ELR (cell line): ENCODE results near the gene SND1.
A peak's percentile ranks its signal among the peaks of the same experiment; 100 is the strongest.

Experiments
- DNase-seq: peaks from one replicate; pipeline ENCODE4 v3.0.0-alpha.2; 2015; ENCODE audit warnings: low read depth

SND1 gene

DNA sequence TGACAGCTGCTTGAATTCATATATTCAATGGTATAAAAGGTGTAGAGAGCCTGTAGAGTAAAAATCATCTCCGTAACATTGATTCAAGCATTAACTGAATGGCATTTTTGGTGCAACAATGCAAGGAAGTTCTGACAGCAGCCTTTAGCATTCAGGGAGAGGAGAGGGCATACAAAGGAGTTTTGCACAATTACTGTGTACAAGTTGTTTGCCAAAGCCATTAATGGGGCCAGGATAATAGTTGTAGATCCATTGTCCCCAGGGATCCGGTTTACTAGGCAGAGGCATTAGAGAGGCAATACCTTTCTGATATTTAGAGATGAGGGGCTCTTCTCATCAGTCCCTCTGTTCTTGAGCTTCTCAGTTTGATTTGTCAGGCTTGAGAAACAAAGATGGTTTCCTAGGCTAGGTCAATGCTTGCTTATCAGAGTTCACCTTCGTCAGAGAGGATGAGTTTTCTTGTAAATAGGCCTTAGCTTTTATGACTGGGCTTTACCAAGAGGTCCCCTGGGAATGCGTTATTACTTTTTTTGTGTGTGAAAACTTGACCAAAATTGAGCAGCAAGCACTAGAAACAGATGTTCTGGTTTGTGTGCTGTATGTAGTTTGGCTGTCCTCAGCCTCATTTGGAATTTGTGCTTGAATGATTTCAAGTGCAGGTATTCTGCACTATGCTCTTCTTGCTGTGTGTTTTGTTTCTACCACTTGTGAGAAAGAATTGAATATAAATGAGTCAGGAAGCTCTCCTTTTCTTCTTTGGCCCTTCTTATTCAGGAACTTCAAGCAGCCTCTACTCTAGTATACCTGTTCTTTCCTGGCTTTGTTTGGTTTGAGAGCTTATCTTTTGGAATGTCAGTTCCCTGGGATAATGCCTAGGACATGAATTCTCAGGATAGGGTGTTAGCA, 32.0 kb downstream of the SND1 start:
- no peak for DNase-seq

DNA sequence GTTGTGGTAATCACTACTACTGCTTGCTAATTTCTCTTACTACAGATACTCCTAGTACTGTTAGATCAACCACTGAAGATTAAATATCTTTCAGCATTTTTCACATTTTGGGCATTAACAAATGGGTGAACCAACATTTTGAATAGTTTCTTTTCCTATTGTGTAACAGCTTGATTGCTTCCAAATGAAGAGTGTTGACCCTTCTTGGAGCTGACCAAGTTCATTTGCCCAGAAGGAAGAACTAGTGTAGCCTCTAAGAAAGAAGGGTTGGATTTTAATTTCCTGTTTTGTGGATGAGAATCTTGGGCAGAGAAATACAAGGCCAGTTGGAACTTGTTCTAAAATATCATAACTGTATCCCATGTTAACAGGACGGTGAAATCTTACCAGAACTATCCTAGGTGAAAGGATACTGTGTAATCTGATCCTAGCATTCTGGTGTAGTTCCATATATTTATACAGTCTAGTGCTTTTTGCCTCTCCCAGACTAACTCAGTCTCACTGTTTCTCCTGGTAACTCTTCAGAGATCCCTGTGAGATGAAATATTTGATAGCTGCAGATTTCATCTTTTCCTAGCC, 37.3 kb downstream of the SND1 start:
- no peak for DNase-seq

DNA sequence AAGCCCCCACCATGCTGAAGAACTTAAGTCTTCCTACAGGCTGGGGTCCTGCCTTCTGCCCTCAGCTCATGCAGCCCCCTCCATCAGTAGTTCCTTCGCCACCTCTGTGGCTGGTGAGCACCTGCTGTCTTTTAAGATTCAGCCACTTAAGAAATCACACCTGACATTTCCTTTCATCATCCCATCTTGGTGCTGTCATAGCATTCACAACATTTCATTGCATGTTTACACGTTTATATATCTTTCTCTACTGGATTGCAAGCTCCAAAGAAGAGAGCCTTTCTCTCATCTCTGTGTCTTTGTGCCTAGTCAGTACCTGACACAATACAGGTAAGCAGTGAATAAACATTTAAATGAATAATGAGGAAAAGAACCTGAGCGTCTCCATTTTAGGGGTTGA, 38.3 kb downstream of the SND1 start:
- no peak for DNase-seq

DNA sequence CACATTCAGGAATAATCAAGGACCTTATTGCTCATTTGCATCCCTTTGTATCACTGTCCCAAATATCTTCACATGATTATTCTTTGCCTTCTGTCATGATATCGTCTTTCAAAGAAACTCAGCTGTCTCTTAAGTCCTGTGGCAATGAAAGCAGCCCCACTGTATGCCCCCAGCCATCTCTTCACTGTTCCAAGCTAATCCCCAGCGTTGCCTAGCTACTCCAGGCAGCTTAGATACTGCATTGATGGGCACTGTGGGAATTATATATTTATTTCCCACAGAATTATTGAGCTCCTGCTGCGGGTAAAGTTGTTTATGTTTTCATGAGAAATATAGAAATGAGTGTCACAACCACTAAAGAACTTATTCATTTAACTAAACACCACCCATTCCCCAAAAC, 38.8 kb downstream of the SND1 start:
- DNase-seq = no peak

DNA sequence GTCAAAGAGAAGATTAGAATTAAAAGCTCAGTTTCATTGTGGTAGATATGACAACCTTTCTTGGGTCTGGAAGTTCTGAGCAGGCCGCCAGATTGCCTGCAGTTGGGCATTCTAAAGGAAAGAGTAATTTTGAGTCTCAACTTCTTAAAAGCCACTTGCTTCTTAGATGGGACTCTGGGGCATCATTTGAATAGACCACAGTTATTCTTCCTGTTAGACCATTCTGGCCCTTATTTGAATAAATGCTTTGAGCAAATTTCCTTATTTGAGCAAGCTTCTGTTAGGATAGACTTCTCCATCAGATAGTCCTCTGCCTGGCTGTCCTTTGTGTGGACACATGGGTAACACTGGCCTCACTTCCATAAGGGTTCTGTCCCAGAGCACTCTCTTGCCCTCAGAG, 40.2 kb downstream of the SND1 start:
- no peak for DNase-seq

DNA sequence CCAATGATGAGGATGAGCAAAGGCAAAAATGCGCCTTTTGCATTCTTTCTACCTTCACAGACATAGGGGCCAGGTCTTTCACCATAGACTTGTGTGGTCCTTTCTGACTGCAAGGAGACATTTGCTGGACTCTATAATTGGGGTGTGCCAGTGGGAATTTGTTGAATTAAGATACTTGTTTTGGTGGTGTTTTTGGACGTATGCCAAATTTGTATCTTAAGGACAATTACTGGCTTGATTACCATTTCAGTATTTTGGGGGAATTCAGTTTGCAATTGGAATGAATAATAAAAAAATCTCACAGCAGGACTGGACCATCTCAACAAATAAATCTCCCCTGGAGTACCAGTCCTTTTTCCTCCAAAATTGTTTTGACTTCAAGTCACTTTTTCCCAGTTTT, 47.9 kb downstream of the SND1 start:
- no peak for DNase-seq

DNA sequence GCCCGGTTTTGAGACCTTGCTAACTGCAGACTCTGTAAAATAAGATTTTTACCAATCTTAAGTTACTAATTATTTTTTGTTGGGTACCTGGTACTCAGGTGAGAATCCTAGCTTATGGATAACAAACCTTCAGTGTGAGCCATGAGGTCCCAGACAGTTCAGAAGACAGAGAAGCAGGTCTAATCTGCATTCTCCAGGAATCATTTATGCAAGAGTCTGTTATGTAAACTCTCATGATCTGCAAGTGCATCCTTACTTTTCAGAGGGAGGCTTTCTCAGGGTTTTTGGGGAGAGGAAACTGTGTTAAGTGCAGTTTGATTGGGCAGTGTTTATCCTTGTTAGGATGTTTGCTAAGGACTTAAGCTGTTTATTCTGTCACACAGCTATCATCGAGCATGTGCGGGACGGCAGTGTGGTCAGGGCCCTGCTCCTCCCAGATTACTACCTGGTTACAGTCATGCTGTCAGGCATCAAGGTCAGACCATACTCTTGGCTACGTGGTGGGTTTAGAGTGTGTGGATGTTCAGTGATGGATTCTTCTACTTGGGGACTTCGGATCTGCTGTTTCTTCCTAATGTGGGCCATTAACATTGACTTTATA, 50.2 kb downstream of the SND1 start:
- no peak for DNase-seq

DNA sequence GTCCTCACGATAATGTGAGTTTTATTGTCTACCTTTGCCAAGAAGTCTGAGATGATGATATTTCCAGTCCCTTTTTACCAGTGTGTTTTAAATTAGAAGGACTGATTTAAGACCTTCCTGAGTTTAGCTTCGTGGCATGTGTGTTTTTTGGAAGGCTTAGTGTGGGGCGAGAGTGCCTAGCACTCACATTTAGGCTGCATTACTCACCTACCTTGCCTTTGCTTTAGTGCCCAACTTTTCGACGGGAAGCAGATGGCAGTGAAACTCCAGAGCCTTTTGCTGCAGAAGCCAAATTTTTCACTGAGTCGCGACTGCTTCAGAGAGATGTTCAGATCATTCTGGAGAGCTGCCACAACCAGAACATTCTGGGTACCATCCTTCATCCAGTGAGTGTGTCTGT, 50.9 kb downstream of the SND1 start:
- no peak for DNase-seq

DNA sequence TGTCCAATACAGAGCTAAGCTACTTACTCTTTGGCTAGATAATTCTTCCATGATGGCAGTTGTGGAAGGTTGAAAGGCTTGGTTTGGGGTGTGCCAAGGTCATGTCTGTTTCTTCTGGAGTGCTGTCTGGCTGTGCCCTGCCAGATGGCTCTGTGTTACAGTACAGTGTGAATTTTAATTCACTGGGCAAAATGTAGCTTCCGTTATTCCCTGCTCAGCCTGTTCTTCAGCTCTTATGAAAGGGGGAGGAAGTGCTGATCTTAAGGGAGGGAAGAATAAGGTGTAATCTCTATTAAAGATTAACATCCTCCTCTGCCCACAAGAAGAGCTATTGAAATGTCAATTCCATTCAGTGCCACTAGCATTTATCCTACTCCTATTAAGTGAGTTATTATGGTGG, 52.2 kb downstream of the SND1 start:
- no peak for DNase-seq

DNA sequence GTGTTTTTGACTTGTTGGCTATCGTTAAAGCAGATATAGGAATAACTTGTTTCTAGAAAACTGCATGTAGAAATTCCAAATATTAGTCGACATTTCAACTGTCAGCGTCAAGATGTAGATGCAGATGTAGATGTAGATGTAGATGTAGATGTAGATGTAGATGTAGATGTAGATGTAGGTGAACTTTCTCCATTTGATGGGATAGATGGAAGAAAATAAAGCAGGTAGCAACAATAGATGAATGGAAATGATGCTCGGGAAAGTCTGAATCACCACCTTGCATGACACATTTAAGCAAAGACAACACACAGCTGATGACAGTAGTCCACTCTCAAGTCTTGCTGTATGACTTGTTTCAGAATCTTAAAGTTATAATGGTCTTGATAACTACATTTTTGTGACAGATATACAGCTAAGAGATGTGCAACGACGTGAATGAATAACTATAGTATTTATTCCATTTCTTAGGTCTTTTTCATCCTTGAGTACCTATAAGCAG, 53.5 kb downstream of the SND1 start:
- DNase-seq = peak; percentile 33

DNA sequence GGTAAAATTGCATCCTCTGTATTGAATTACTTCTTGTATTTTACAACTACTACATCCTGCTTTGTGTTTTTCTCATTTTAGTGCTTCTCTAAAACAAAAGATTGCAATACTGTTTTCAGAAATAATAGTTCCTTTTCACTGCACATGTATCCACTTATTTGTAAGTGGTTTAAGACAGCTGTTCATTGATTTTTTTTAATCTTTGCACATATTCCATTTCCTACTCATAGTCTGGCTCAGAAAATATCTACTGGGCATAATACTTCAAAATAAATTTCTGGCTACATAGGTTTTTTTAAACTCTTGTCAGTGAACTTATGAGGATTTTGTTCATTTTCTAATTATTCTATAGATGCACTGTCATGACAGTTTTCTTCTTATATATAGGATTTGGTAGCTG, 54.8 kb downstream of the SND1 start:
- DNase-seq = no peak

DNA sequence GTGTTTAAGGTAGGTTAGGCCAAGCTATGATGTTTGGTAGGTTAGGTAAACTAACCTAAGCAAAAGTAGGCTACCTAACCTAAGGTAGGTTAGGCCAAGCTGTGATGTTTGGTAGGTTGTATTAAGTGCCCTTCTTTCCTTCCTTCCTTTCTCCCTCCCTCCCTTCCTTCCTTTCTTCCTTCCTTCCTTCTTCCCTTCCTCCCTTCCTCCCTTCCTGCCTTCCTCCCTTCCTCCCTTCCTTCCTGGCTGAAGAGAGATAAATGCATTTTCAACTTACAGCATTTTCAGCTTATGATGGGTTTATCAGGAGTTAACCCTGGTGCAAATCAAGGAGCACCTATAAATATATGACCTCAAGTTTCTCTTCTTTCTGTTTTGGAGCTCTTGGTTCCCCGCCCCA, 56.2 kb downstream of the SND1 start:
- no peak for DNase-seq

DNA sequence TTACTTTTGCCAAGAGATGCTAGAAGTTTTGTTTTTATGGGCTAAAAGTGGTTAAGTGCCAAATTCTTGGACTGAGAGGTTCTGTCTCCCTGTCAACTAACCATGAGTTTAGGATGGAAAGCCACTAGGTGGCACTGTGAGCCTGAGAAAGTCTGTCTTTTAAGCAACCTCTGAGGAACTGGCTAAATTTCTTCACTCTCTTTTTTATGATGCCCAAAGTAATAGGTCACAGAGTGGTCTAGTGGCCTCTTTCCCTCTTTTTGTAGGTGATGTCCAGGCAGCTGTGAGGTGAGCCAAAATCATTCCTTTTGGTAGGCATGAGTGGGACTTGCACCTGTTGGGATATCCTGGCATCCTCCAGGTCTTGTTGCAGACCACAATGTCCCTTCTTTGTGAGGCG, 56.8 kb downstream of the SND1 start:
- DNase-seq = peak; percentile 85

DNA sequence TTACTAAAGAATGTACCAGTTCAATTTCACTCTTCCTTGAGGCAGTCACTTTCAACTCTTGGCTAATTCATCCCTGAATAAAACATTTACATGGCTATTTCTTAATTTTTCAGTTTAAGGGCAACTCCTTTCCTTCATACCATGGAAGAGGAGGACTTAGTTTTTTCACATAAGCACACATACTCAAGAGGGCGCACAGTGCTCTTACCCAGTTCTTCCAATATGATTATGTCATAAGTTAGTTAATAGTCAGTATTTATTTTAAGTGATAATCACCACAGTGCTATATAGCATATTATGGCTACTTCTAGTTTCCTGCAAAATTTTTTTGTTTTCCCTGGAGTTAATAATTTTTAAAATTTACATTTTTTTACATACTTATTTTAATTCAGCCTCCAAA, 58.6 kb downstream of the SND1 start:
- DNase-seq = no peak

DNA sequence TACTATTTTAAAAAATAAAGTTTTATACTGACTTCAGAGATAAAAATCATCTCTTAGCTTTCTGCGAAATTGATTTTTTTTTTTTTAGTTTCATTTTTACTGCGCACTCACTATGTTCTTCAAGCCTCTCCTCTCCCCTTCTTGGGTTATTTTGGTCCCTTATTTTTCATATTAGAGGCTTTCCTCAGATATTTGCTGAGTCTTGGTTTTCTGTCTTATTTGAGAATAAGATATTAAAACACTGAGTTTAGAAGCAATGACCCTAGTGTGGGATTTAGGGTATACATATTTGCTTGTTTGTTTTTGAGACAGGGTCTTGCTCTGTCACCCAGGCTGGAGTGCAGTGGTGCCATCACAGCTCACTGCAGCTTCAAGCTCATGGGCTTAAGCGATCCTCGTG, 59.9 kb downstream of the SND1 start:
- no peak for DNase-seq

DNA sequence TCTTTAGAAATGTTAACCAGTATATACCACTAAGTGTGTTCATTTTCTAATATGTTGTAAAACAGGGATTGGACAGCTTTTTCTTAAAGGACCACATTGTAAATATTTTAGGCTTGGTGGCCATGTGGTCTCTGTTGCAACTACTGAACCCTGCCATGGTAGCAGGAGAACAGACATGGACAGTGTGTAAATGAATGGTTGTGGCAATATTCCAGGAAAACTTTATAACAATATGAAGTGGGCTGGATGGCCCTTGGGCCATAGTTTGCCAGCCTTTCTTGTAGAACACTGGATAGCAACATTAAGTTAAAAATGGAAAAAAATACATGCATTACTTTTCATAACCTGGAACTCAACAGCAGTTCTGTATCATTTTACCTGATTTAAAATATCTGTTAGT, 61.0 kb downstream of the SND1 start:
- DNase-seq = no peak

DNA sequence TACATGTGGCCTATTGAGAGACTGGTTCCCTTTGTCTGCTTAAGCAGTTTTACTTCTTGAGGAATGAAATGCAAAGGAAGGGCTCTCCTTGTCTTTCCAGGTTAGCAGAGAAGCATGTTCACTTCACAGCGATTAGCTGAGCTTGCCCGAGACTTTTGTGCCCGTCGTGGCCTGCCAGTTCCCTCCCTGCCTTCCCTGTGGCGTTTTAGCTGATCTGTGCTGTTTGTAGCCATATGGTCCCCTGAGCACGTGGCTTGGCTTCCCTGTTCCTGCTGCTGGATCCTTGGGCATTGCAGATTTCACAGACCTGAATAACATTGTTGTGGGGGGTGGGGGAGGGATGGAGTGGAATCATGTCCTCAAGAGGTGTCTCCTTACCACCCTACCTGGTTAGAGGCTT, 61.8 kb downstream of the SND1 start:
- DNase-seq = no peak

DNA sequence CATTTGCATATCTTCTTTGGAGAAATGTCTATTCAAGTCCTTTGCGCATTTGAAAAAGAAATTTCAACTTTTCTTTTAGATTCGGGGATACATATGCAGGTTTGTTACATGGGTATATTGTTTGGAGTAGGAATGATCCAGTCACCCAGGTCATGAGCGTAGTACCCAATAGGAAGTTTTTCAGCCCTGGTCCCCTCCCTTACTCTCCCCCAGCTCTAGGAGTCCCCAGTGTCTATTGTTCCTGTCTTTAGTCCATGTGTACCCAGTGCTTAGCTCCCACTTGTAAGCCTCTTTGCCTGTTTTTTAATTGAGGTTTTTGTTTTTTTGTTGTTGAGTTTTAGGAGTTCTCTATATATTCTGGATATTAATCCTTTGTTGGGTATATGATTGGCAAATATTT, 63.3 kb downstream of the SND1 start:
- DNase-seq = no peak

DNA sequence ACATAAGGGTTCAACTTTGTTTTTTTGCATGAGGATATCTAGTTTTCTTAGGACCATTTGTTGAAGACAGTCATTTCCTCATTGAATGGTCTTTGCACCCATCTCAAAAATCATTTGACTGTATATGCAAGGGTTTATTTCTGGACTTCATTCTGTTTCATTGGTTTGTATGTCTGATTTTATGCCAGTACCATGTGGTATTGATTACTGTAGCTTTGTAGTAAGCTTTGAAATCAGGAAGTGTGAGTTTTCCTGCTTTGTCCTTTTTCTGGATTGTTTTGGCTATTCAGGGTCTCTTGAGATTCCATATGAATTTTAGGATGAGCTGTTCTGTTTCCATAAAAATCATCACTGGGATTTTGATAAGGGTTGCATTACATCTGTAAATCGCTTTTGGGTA, 63.9 kb downstream of the SND1 start:
- no peak for DNase-seq

DNA sequence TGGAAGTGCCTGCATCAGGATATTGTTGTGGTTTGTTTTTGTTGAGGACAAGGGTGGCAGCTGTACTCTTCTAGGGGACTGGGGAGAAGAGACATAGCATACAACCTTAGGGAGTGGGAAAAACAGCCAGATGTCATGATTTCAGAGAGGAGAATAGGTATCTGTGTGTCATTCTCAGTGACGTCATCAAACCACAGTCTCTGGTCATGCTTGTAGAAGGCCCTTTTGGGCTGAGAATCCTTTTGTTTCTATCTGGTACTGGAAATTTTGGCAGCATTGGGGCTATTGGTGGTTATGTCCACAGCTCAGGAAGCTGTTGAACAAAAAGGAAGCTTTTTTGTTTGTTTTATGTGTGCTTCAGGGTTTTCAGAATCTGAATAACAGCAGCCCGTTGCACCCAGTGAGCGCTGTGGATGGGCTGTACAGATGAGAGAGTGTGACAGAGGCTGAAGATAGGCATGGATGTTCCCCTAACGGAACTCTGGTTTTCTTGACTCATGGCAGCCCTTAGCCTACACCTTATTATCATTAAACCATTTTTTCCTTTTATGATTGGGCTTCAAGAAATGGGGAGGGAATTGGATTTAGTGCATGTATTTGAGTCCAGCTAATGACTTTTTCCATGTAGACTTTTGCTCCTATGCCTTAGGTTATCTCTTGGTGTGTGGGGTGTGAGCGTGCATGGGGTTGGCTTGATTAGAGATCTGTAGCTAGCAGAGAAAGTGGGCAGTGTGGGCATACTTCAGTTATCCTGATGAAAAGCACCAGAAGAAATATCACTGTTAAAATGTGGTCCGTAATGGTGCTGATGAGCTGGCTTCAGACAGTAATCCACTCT, 65.7 kb downstream of the SND1 start:
- peak; percentile 61 for DNase-seq

DNA sequence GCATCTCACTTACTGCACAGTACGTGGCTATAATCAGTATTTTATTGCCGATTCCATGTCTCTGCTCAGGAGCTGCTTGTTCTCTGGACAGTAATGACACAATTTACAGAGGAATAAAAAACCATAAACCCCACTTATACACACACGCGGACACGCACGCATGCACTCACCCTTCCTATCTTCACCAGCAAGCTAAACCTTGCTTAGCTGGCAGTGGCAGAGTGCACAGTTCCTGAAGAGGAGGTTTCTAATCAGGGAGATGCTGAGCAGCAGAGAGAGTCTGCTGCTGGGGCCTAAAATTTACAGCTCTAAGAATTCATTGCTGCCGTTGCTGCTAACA, 66.3 kb downstream of the SND1 start:
- no peak for DNase-seq

DNA sequence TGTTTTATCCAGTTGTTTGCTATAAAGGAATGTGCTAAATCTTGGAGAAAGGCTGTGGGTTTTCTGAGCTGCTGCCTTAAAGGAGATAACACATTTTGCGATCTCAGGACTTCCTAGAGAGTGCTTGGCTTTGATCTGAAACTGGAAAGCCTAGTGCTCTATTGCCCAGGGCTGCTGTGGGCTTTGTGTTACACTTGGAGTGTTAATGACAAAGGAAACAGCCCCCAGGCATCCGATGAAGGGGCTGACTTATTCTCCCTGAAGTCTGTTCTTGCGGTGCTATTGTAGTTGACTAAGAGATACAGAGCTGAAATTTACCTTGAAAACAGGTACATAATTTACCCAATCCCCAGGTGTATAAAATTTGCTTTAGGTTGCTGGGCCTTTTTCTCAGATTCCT, 74.5 kb downstream of the SND1 start:
- no peak for DNase-seq
